GM12874 (cell line): Measurements from ENCODE around the gene DNER.

Experiments used
- TF ChIP-seq, protein P1 (sequence below): IDR thresholded peaks from 2 replicates; pipeline ENCODE4 v1.5.1; 2011; ENCODE audit warnings: low read depth, mild to moderate bottlenecking, control low read depth, low read length, moderate library complexity; ENCODE audit not compliant: insufficient read depth

DNER gene

DNA sequence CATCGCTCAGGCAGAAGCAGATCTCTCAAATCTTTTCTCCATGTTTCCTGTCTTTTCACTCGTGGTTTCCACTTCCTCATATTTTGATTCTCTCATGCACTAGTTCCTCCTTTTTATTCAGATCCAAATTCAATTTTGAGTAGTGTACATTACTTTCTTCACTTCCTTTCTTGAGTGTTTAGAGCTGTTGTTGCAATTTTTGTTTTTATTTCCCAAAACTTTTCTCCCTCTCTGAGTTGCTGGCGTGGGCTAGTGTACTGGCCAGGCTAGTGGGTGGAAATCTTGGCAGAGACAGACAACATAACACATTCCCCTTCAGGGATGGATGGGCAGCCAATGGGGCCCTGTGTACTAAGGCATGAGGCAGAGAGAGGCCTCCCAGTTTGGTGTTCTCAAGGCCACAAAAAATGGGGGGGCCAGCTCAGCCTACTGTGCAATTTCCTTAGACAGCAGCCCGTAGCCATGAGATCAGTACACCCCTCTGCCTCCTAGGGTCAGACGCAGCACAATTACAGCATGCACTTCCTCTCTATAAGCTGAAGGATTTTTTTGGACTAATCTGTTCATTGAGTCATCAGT is 298.1 kb downstream of the DNER start:
- TF ChIP-seq, protein P1, sequence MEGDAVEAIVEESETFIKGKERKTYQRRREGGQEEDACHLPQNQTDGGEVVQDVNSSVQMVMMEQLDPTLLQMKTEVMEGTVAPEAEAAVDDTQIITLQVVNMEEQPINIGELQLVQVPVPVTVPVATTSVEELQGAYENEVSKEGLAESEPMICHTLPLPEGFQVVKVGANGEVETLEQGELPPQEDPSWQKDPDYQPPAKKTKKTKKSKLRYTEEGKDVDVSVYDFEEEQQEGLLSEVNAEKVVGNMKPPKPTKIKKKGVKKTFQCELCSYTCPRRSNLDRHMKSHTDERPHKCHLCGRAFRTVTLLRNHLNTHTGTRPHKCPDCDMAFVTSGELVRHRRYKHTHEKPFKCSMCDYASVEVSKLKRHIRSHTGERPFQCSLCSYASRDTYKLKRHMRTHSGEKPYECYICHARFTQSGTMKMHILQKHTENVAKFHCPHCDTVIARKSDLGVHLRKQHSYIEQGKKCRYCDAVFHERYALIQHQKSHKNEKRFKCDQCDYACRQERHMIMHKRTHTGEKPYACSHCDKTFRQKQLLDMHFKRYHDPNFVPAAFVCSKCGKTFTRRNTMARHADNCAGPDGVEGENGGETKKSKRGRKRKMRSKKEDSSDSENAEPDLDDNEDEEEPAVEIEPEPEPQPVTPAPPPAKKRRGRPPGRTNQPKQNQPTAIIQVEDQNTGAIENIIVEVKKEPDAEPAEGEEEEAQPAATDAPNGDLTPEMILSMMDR = no peak

DNA sequence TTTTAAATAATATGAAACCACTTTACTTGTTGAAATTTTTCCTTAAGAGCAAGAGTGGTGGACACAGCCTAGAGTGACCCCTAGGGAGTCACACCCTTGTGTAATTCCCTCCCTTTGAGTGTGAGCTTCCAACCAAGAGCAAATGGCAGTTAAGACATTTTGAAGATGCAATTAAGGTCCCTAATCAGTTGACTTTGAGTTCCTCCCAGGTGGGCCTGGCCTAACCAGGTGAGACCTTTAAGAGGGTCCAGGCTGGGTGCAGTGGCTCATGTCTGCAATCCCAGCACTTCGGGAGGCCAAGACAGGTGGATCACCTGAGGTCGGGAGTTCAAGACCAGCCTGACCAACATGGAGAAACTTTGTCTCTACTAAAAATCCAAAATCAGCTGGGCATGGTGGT is 299.7 kb downstream of the DNER start:
- TF ChIP-seq, protein P1 = no peak

GRCh38 chr2:229412686-229413085 is 301.7 kb downstream of the DNER start:
- TF ChIP-seq, protein P1 = no peak

DNA sequence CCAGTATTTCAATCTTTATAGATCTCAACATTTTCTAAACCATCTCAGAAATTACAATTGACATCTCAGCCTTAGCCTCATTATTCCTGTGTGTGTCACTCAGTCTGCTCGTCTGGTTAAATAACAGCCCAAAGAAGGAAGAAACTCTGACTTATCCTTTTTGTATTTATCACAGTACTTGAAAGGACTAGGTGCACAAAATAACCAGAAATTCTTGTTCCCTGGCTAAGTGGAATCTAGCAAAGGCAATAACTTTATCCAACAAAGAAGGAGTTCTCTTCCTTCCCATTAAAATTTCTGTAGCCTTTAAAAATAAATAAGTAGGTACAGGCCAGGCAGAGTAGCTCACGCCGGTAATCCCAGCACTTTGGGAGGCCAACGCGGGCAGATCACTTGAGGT is 303.4 kb downstream of the DNER start:
- TF ChIP-seq, protein P1 = no peak

GRCh38 chr2:229410264-229410663 is 304.1 kb downstream of the DNER start:
- TF ChIP-seq, protein P1 = no peak

DNA sequence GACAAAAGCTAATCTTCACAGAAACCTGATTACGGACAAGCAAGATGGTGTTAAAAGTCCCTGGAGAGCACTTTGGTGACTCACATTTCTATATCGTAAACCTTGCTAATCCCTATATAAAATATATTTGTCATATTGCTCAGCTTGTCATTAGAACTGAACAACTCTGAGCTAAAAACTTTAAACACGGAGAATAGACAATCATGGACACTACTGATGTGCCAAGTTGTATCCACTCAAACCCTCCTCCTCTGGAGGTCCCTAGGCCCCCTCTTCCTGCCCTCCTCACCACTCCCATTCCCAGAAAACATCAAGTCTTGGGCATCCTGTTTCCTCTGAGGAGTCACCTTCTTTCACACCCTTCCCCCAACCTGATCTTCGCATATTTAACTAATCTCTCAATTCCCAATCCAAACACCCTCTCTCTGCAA is 304.6 kb downstream of the DNER start:
- TF ChIP-seq, protein P1 = no peak

GRCh38 chr2:229408962-229409361 is 305.4 kb downstream of the DNER start:
- TF ChIP-seq, protein P1 = no peak
